ENCODE results near the gene POLD1.

The POLD1 gene

DNA sequence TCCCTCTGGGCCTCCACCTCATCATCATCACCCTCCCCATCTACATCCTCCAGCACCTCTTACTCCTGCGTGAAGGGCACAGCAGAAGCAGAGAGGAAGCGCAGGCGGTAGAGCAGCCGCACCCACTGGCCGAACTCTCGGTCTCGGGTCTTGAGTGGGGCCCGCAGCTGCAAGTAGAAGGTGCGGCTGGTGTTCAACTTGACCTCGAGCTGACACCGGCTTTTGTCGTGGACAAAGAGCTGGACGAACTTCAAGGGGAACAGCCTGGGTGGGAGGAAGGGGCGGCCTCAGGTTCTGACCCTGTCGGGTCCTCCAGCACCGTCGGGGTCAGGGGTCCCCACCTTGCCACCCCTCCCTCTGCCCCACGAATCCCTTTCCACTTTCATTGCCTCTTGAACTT lies 83.4 kb downstream of the POLD1 start:
- CTCF ChIA-PET: no interaction called here
- no peak for TF ChIP-seq CTCF (IDR thresholded peaks at IDR 0.05; ENCODE audit: control extremely low read depth, extremely low read depth, low read depth, missing control alignments)

More for the DNA sequence above, 83.4 kb downstream of the POLD1 start:
- no peak for DNase-seq (ENCODE audit: extremely low spot score)
- POLR2A ChIA-PET: no interaction called here

Data from GM10248 (cell line).